Measurements from ENCODE around the gene GALP.

- TF ChIP-seq, protein P1, sequence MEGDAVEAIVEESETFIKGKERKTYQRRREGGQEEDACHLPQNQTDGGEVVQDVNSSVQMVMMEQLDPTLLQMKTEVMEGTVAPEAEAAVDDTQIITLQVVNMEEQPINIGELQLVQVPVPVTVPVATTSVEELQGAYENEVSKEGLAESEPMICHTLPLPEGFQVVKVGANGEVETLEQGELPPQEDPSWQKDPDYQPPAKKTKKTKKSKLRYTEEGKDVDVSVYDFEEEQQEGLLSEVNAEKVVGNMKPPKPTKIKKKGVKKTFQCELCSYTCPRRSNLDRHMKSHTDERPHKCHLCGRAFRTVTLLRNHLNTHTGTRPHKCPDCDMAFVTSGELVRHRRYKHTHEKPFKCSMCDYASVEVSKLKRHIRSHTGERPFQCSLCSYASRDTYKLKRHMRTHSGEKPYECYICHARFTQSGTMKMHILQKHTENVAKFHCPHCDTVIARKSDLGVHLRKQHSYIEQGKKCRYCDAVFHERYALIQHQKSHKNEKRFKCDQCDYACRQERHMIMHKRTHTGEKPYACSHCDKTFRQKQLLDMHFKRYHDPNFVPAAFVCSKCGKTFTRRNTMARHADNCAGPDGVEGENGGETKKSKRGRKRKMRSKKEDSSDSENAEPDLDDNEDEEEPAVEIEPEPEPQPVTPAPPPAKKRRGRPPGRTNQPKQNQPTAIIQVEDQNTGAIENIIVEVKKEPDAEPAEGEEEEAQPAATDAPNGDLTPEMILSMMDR (IDR thresholded peaks at IDR 0.05) = no peak
- no peak for TF ChIP-seq POLR2A (IDR thresholded peaks at IDR 0.05)
Measured at GRCh38 chr19:56158170-56158757, 17.5 kb upstream of the GALP start.

Data from uterus (tissue), 2 donors.